Activated CD8-positive, alpha-beta T cell treated with anti-CD3 and anti-CD28 coated beads for 36 hours (primary cell): Measurements from ENCODE around the gene HOXA5. TPM values are rescaled to one million over a fixed set of nuclear protein-coding genes. Genes with fewer than 3 reads are reported as not detected.
A peak's percentile ranks its signal among the peaks of the same experiment; 100 is the strongest.

Source experiments
- ATAC-seq: fragments of 200-7000 bp; cut with Tn5 transposase; one replicate; pipeline ENCODE4 v1.10.0; 2021; ENCODE audit warnings: mild to moderate bottlenecking, moderate library complexity
- CTCF ChIA-PET: fragments of 350-600 bp; sonication (Branson Sonifier 250); formaldehyde crosslinking; loops from one replicate; lab custom pipeline; 2021; ENCODE audit warnings: antibody characterized with exemption; lab: Charles Lee
- POLR2A ChIA-PET: fragments of 350-600 bp; sonication (Branson Sonifier 250); formaldehyde crosslinking; loops from one replicate; lab custom pipeline; 2021; ENCODE audit warnings: antibody characterized with exemption; lab: Charles Lee
- DNase-seq: peaks from one replicate; pipeline ENCODE4 v3.0.0-alpha.2; 2020
- H3K27ac Mint-ChIP-seq: one replicate; pipeline ENCODE4 v1.8.0; 2021; ENCODE audit warnings: mild to moderate bottlenecking, mixed read lengths
- H3K27me3 Mint-ChIP-seq: one replicate; pipeline ENCODE4 v1.8.0; 2021; ENCODE audit warnings: mixed read lengths
- H3K36me3 Mint-ChIP-seq: one replicate; pipeline ENCODE4 v1.8.0; 2021; ENCODE audit warnings: low read depth, mixed read lengths
- H3K4me1 Mint-ChIP-seq: one replicate; pipeline ENCODE4 v1.8.0; 2021; ENCODE audit warnings: low read depth, mixed read lengths
- H3K4me3 Mint-ChIP-seq: one replicate; pipeline ENCODE4 v1.8.0; 2021; ENCODE audit warnings: mild to moderate bottlenecking, moderate library complexity, mixed read lengths
- H3K9me3 Mint-ChIP-seq: one replicate; pipeline ENCODE4 v1.8.0; 2021; ENCODE audit warnings: mixed read lengths
- CTCF ChIP-seq: fragments of 200-600 bp; IDR thresholded peaks from one replicate; pipeline ENCODE4 v1.8.0; 2022; ENCODE audit warnings: antibody characterized with exemption, mild to moderate bottlenecking
- intact Hi-C: fragments of 100-400 bp; cut with micrococcal nuclease; formaldehyde crosslinking; loops from one replicate; pipeline ENCODE4 v1.10.0; 2022
- total RNA-seq, 2 experiments: library from RNA; stranded (reverse); gene quantifications; one replicate each; pipeline ENCODE4 v1.2.3, GENCODE V29; 2021

HOXA5 gene
- total RNA-seq, 2 experiments from 2014 or later = not detected

GRCh38 chr7:27163288-27164044, 20.0 kb upstream of the HOXA5 start:
- ChIA-PET CTCF (interaction anchor here (0.6 to 4.5 kb wide), 4 partner anchors 12 to 1691 kb away, joined by 3 to 63 read pairs (median 34); partner anchors contain the start of genes HOXA10 and HOXA3), POLR2A (interaction anchor here (0.6 kb wide), 1 partner anchor 37 kb away, joined by 3 read pairs; no protein-coding TSS in a partner anchor)
- no peak for TF ChIP-seq CTCF
- no peaks in the 10 kb centered on the region for H3K9me3 Mint-ChIP-seq
- DNase-seq = no peak
- ATAC-seq = no peak
- peaks cover 30% of the 10 kb centered on the region for H3K4me1 Mint-ChIP-seq
- H3K4me3 Mint-ChIP-seq = no peak overlapping the region
- H3K36me3 Mint-ChIP-seq = no peaks in the 10 kb centered on the region
- intact Hi-C loops = no loop called here
- H3K27me3 Mint-ChIP-seq = peaks cover 80% of the 10 kb centered on the region
- no peak overlapping the region for H3K27ac Mint-ChIP-seq

- Mint-ChIP-seq H3K4me3 (no peak overlapping the region), H3K4me1 (peaks cover 29% of the 10 kb centered on the region), H3K9me3 (no peaks in the 10 kb centered on the region), H3K36me3 (no peaks in the 10 kb centered on the region), H3K27me3 (peaks cover 80% of the 10 kb centered on the region), H3K27ac (no peak overlapping the region)
- ATAC-seq (no peak), DNase-seq (no peak)
- intact Hi-C loops = no loop called here
- TF ChIP-seq CTCF = no peak
- ChIA-PET CTCF (interaction anchor here (0.6 to 4.5 kb wide), 9 partner anchors 12 to 1692 kb away, joined by 3 to 63 read pairs (median 6); partner anchors contain the start of genes HOXA10 and HOXA3), POLR2A (interaction anchor here (0.6 to 0.8 kb wide), 2 partner anchors 15 to 36 kb away, joined by 3 read pairs; no protein-coding TSS in a partner anchor)
These were observed 19.2 kb upstream of the HOXA5 start for GRCh38 chr7:27162561-27163287.

GRCh38 chr7:27161721-27162560, 18.5 kb upstream of the HOXA5 start:
- intact Hi-C loops = loop anchor here (2.0 kb wide), 2 partner anchors 307 to 479 kb away; no protein-coding TSS in a partner anchor
- Mint-ChIP-seq H3K4me3 (no peak overlapping the region), H3K27ac (no peak overlapping the region), H3K27me3 (peaks cover 80% of the 10 kb centered on the region), H3K36me3 (no peaks in the 10 kb centered on the region), H3K9me3 (no peaks in the 10 kb centered on the region), H3K4me1 (peaks cover 25% of the 10 kb centered on the region)
- ATAC-seq (no peak), DNase-seq (no peak)
- POLR2A ChIA-PET = interaction anchor here (0.8 kb wide), 1 partner anchor 16 kb away, joined by 3 read pairs; no protein-coding TSS in a partner anchor
- CTCF ChIA-PET = interaction anchor here (0.6 to 4.5 kb wide), 14 partner anchors 11 to 792 kb away, joined by 3 to 63 read pairs (median 6); partner anchors contain the start of genes HOXA10 and HOXA3
- no peak for TF ChIP-seq CTCF

- Mint-ChIP-seq H3K4me3 (peak overlapping the region; percentile 59), H3K27me3 (peaks cover 78% of the 10 kb centered on the region), H3K4me1 (peaks cover 28% of the 10 kb centered on the region), H3K27ac (no peak overlapping the region), H3K9me3 (no peaks in the 10 kb centered on the region), H3K36me3 (no peaks in the 10 kb centered on the region)
- ATAC-seq (no peak), DNase-seq (no peak)
- TF ChIP-seq CTCF = peak; percentile 17
- intact Hi-C loops = loop anchor here (2.0 kb wide), 2 partner anchors 306 to 478 kb away; no protein-coding TSS in a partner anchor
- CTCF ChIA-PET = interaction anchor here (0.6 to 4.5 kb wide), 40 partner anchors 10 to 1299 kb away, joined by 3 to 63 read pairs (median 4); partner anchors contain the start of genes HOXA10 and HOXA3
- POLR2A ChIA-PET = interaction anchor here (0.7 kb wide), 1 partner anchor 64 kb away, joined by 3 read pairs; no protein-coding TSS in a partner anchor
These were observed 17.8 kb upstream of the HOXA5 start for GRCh38 chr7:27161214-27161720.
